ENCODE measurements around the gene CCT8. TPM values are rescaled to one million over a fixed set of nuclear protein-coding genes. Genes with fewer than 3 reads are reported as not detected.

Gene CCT8
- total and polyA plus RNA-seq, 2 experiments from 2014 or later = 304 to 329 TPM

DNA sequence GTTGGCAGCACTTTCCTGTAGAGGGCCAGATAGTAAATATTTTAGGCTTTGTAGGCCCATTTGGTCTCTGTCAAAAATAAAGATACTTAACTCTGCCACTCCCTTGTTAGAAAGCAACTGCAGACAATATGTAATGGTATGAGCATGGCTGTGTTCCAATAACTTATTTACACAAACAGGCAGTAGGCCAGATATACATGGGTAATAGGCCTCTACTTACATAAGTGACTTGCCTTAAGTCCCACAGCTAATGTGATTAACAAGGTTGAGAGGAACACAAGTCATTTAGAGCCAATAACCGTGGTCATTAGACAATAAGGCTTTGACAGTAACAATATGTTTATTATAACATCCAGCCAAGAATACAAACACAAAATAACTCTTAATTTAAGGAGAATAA, 17.4 kb downstream of the CCT8 start:
- Mint-ChIP-seq H3K4me1 (no peaks in the 10 kb centered on the region; the same call in 2 of the 3 replicates), H3K9me3 (no peaks in the 10 kb centered on the region), H3K27me3 (ENCODE audit: insufficient read depth, low read depth, poor library complexity) (no peaks in the 10 kb centered on the region), H3K4me3 (no peak overlapping the region), H3K36me3 (ENCODE audit: low read depth) (peaks cover 65% of the 10 kb centered on the region), H3K27ac (no peak overlapping the region; the same call in 1 of the 2 replicates)
- no peak for ATAC-seq
- Histone ChIP-seq H3K9me2 (ENCODE audit: insufficient read depth) (no peaks in the 10 kb centered on the region), H3F3A (replicated peaks; ENCODE audit: low read depth) (peaks cover 17% of the 10 kb centered on the region; the same call in 1 of the 2 replicates), H3K79me2 (replicated peaks; ENCODE audit: insufficient read depth) (no peaks in the 10 kb centered on the region; the same call in 1 of the 2 replicates), H3K4me2 (no peak overlapping the region), H3K36me3 (ENCODE audit: insufficient read depth) (peaks cover 52% of the 10 kb centered on the region), H3K27ac (ENCODE audit: low read depth) (no peak overlapping the region), H4K20me1 (replicated peaks; ENCODE audit: insufficient read depth) (peaks cover 31% of the 10 kb centered on the region), H2AFZ (no peak overlapping the region), H3K4me3 (no peak overlapping the region), H3K27me3 (ENCODE audit: insufficient read depth) (no peaks in the 10 kb centered on the region), H3K4me1 (ENCODE audit: insufficient read depth) (no peaks in the 10 kb centered on the region)
- TF ChIP-seq EZH2phosphoT487 (IDR thresholded peaks at IDR 0.05; ENCODE audit: unreplicated experiment) (no peak), JUNB (IDR thresholded peaks at IDR 0.05; ENCODE audit: unreplicated experiment) (no peak), NANOG (IDR thresholded peaks at IDR 0.05; ENCODE audit: borderline replicate concordance) (no peak), ZNF114 (CRISPR knock-in tag; IDR thresholded peaks at IDR 0.05) (no peak), ZNF331 (CRISPR knock-in tag; IDR thresholded peaks at IDR 0.05; ENCODE audit: low read depth) (no peak), POLR2AphosphoS5 (IDR thresholded peaks at IDR 0.05; ENCODE audit: low read depth) (no peak), CREB1 (CRISPR knock-in tag; IDR thresholded peaks at IDR 0.05; ENCODE audit: low read depth) (no peak), EZH2 (IDR thresholded peaks at IDR 0.05; ENCODE audit: low read depth, unreplicated experiment) (no peak), STAT1 (IDR thresholded peaks at IDR 0.05; ENCODE audit: unreplicated experiment) (no peak)
- TF ChIP-seq, protein P1, sequence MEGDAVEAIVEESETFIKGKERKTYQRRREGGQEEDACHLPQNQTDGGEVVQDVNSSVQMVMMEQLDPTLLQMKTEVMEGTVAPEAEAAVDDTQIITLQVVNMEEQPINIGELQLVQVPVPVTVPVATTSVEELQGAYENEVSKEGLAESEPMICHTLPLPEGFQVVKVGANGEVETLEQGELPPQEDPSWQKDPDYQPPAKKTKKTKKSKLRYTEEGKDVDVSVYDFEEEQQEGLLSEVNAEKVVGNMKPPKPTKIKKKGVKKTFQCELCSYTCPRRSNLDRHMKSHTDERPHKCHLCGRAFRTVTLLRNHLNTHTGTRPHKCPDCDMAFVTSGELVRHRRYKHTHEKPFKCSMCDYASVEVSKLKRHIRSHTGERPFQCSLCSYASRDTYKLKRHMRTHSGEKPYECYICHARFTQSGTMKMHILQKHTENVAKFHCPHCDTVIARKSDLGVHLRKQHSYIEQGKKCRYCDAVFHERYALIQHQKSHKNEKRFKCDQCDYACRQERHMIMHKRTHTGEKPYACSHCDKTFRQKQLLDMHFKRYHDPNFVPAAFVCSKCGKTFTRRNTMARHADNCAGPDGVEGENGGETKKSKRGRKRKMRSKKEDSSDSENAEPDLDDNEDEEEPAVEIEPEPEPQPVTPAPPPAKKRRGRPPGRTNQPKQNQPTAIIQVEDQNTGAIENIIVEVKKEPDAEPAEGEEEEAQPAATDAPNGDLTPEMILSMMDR (conservative IDR thresholded peaks at IDR 0.05; ENCODE audit: low read depth in 2 of 2) = no peak
- TF ChIP-seq, protein P2, sequence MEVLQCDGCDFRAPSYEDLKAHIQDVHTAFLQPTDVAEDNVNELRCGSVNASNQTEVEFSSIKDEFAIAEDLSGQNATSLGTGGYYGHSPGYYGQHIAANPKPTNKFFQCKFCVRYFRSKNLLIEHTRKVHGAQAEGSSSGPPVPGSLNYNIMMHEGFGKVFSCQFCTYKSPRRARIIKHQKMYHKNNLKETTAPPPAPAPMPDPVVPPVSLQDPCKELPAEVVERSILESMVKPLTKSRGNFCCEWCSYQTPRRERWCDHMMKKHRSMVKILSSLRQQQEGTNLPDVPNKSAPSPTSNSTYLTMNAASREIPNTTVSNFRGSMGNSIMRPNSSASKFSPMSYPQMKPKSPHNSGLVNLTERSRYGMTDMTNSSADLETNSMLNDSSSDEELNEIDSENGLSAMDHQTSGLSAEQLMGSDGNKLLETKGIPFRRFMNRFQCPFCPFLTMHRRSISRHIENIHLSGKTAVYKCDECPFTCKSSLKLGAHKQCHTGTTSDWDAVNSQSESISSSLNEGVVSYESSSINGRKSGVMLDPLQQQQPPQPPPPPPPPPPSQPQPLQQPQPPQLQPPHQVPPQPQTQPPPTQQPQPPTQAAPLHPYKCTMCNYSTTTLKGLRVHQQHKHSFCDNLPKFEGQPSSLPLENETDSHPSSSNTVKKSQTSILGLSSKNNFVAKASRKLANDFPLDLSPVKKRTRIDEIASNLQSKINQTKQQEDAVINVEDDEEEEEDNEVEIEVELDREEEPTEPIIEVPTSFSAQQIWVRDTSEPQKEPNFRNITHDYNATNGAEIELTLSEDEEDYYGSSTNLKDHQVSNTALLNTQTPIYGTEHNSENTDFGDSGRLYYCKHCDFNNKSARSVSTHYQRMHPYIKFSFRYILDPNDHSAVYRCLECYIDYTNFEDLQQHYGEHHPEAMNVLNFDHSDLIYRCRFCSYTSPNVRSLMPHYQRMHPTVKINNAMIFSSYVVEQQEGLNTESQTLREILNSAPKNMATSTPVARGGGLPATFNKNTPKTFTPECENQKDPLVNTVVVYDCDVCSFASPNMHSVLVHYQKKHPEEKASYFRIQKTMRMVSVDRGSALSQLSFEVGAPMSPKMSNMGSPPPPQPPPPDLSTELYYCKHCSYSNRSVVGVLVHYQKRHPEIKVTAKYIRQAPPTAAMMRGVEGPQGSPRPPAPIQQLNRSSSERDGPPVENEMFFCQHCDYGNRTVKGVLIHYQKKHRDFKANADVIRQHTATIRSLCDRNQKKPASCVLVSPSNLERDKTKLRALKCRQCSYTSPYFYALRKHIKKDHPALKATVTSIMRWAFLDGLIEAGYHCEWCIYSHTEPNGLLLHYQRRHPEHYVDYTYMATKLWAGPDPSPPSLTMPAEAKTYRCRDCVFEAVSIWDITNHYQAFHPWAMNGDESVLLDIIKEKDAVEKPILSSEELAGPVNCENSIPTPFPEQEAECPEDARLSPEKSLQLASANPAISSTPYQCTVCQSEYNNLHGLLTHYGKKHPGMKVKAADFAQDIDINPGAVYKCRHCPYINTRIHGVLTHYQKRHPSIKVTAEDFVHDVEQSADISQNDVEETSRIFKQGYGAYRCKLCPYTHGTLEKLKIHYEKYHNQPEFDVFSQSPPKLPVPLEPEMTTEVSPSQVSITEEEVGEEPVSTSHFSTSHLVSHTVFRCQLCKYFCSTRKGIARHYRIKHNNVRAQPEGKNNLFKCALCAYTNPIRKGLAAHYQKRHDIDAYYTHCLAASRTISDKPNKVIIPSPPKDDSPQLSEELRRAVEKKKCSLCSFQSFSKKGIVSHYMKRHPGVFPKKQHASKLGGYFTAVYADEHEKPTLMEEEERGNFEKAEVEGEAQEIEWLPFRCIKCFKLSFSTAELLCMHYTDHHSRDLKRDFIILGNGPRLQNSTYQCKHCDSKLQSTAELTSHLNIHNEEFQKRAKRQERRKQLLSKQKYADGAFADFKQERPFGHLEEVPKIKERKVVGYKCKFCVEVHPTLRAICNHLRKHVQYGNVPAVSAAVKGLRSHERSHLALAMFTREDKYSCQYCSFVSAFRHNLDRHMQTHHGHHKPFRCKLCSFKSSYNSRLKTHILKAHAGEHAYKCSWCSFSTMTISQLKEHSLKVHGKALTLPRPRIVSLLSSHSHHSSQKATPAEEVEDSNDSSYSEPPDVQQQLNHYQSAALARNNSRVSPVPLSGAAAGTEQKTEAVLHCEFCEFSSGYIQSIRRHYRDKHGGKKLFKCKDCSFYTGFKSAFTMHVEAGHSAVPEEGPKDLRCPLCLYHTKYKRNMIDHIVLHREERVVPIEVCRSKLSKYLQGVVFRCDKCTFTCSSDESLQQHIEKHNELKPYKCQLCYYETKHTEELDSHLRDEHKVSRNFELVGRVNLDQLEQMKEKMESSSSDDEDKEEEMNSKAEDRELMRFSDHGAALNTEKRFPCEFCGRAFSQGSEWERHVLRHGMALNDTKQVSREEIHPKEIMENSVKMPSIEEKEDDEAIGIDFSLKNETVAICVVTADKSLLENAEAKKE (CRISPR knock-in tag; IDR thresholded peaks at IDR 0.05) = no peak
- TF ChIP-seq, protein P3, sequence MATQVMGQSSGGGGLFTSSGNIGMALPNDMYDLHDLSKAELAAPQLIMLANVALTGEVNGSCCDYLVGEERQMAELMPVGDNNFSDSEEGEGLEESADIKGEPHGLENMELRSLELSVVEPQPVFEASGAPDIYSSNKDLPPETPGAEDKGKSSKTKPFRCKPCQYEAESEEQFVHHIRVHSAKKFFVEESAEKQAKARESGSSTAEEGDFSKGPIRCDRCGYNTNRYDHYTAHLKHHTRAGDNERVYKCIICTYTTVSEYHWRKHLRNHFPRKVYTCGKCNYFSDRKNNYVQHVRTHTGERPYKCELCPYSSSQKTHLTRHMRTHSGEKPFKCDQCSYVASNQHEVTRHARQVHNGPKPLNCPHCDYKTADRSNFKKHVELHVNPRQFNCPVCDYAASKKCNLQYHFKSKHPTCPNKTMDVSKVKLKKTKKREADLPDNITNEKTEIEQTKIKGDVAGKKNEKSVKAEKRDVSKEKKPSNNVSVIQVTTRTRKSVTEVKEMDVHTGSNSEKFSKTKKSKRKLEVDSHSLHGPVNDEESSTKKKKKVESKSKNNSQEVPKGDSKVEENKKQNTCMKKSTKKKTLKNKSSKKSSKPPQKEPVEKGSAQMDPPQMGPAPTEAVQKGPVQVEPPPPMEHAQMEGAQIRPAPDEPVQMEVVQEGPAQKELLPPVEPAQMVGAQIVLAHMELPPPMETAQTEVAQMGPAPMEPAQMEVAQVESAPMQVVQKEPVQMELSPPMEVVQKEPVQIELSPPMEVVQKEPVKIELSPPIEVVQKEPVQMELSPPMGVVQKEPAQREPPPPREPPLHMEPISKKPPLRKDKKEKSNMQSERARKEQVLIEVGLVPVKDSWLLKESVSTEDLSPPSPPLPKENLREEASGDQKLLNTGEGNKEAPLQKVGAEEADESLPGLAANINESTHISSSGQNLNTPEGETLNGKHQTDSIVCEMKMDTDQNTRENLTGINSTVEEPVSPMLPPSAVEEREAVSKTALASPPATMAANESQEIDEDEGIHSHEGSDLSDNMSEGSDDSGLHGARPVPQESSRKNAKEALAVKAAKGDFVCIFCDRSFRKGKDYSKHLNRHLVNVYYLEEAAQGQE (IDR thresholded peaks at IDR 0.05; ENCODE audit: unreplicated experiment) = no peak
- no peak for DNase-seq (ENCODE audit: low spot score)
